NCI-H2227 (cell line): ENCODE data around the gene RASL10A.

ENCODE experiments used
- DNase-seq: peaks from one replicate; lab custom pipeline; 2025; ENCODE audit not compliant: unreplicated experiment; lab: John Stamatoyannopoulos, UW

The RASL10A gene

GRCh38 chr22:29270475-29271271 lies 44.8 kb downstream of the RASL10A start:
- DNase-seq: no peak

GRCh38 chr22:29269731-29270474 lies 45.6 kb downstream of the RASL10A start:
- no peak for DNase-seq

GRCh38 chr22:29269230-29269604 lies 46.3 kb downstream of the RASL10A start:
- no peak for DNase-seq

GRCh38 chr22:29268511-29269229 lies 46.8 kb downstream of the RASL10A start:
- DNase-seq: peak; percentile 65

- peak; percentile 93 for DNase-seq
Observed at GRCh38 chr22:29267858-29268510, 47.5 kb downstream of the RASL10A start, which contains the start of the genes EWSR1 and RHBDD3. EWSR1 (plus strand) TSS chr22:29268268; CDS start chr22:29268337, 69 bp downstream. RHBDD3 (minus strand) TSS chr22:29267981; CDS start chr22:29265626, 2,355 bp downstream.

GRCh38 chr22:29267462-29267857 lies 48.0 kb downstream of the RASL10A start:
- no peak for DNase-seq

GRCh38 chr22:29266564-29267461 lies 48.7 kb downstream of the RASL10A start:
- DNase-seq: no peak

- no peak for DNase-seq
Observed at GRCh38 chr22:29265929-29266328, 49.6 kb downstream of the RASL10A start.

- DNase-seq: no peak
Observed at GRCh38 chr22:29265305-29265704, 50.2 kb downstream of the RASL10A start.

GRCh38 chr22:29263791-29264276 lies 51.7 kb downstream of the RASL10A start:
- no peak for DNase-seq
